HG03025 (cell line): ENCODE data around the gene IMPDH1.

ENCODE experiments used
- ATAC-seq: cut with Tn5 transposase; IDR thresholded peaks from one replicate; pipeline ENCODE4 v1.9.1; 2021; ENCODE audit warnings: mild to moderate bottlenecking, moderate library complexity; ENCODE audit not compliant: unreplicated experiment, low FRiP score

Gene IMPDH1

GRCh38 chr7:128406314-128407232, 3.2 kb downstream of the IMPDH1 start:
- ATAC-seq, result no peak

GRCh38 chr7:128405471-128406313, 4.1 kb downstream of the IMPDH1 start:
- ATAC-seq, result no peak

GRCh38 chr7:128404886-128405470, 4.8 kb downstream of the IMPDH1 start:
- ATAC-seq, result no peak

GRCh38 chr7:128404143-128404681, 5.6 kb downstream of the IMPDH1 start:
- ATAC-seq, result no peak

- ATAC-seq, result no peak
Measured at GRCh38 chr7:128403676-128404075, 6.1 kb downstream of the IMPDH1 start.

GRCh38 chr7:128402356-128402755, 7.4 kb downstream of the IMPDH1 start:
- ATAC-seq, result no peak

- ATAC-seq, result no peak
Measured at GRCh38 chr7:128400566-128400965, 9.2 kb downstream of the IMPDH1 start.

GRCh38 chr7:128399991-128400390, 9.8 kb downstream of the IMPDH1 start:
- ATAC-seq, result no peak

- ATAC-seq, result no peak
Measured at GRCh38 chr7:128398841-128399135, 11.0 kb downstream of the IMPDH1 start.

GRCh38 chr7:128398016-128398840, 11.6 kb downstream of the IMPDH1 start:
- ATAC-seq, result no peak

GRCh38 chr7:128396357-128396756, 13.4 kb downstream of the IMPDH1 start:
- no peak for ATAC-seq

GRCh38 chr7:128395748-128396147, 14.0 kb downstream of the IMPDH1 start:
- no peak for ATAC-seq

GRCh38 chr7:128394904-128395496, 14.8 kb downstream of the IMPDH1 start:
- no peak for ATAC-seq

GRCh38 chr7:128393526-128394330, 16.1 kb downstream of the IMPDH1 start:
- no peak for ATAC-seq

GRCh38 chr7:128392446-128393327, 17.1 kb downstream of the IMPDH1 start:
- no peak for ATAC-seq

GRCh38 chr7:128391805-128392204, 18.0 kb downstream of the IMPDH1 start:
- no peak for ATAC-seq

- no peak for ATAC-seq
Measured at GRCh38 chr7:128390871-128391565, 18.8 kb downstream of the IMPDH1 start.
